Stimulated activated CD8-positive, alpha-beta memory T cell treated with anti-CD3 and anti-CD28 coated beads, Interleukin-4, amount 100 ng/mL, for 48 hours (primary cell): ENCODE measurements around the gene FBXO7.
"Not testable (repeated sequence)": the region's sequence is repeated elsewhere in the genome, so short reads cannot be mapped to it uniquely, and the experiment has no call there.

Experiments
- DNase-seq: peaks from one replicate; pipeline ENCODE4 v3.0.0-alpha.2; 2020

FBXO7 gene

DNA sequence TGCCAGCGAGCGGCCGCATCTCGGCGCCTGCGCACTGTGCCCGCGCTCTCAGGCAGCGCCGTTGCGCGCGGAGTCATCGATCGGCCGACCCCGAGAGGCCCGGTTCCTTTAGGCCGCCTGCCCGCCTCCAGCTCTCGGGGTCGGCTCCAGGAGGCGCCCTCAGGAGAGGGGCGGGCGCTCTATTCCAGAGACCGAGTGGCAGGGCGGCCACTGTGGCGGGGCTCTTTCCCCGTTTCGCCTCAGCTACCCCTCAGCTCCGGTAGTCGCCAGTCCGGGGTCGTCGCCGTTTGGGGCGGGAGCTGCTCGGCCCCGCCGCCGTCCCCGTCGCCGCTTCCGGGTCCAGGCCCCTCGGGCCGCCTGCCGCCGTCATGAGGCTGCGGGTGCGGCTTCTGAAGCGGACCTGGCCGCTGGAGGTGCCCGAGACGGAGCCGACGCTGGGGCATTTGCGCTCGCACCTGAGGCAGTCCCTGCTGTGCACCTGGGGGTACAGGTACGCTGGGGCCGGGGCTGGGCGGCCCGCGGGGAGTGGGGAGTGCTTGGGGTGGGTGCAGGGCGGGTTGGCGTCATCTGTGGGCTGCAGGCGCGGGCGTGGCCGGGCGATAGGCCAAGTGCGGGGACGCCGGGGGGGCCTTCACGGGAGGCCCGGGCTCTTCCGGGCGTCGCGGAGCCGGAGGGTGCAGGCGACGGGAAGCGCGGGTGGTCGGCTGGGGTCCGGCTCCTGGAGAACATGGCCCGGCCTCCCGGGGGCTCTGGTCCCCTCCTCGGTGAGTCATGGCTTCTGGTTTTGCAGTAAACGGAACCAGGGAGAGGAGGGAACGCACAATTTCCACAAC lies at the start of gene FBXO7:
Gene FBXO7 (plus strand): TSS at position 177 of the 833 bp plus-strand sequence. CDS start 192 bp downstream, at position 369.
- DNase-seq, result peak; percentile 88

DNA sequence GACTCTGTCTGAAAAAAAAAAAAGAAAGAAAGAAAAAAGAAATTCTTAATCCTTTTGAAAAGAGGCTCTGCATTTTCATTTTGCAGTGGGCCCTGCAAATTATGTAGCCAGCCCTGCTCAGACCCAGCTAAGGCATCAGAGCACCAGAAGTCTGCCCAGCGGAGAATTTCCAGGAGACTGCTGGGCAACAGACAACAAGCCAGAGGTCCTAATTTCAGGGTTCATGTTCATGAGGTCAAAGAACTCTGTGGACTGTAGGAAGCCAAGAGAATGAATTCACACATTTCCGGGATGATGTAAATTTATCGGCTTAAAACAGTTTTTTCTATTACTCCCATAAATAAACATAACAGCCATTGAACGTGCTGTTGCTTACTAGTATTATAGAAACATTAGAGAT lies 47.7 kb upstream of the FBXO7 start:
- no peak for DNase-seq

DNA sequence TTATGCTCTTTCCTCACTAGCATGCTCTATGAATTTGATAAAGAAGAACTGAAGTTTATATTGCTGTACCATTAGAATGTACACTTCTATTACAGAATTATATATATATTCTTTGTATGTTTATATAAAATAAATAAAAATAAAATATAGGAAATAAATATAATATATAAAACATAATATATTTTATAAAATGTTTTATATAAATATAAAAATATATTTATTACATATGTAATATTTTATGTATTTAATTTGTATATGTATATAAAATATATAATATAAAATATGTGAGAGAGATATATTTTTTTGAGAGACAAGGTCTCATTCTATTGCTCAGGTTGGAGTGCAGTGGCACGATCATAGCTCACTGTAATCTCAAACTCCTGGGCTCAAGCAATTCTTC lies 44.3 kb upstream of the FBXO7 start:
- no peak for DNase-seq

DNA sequence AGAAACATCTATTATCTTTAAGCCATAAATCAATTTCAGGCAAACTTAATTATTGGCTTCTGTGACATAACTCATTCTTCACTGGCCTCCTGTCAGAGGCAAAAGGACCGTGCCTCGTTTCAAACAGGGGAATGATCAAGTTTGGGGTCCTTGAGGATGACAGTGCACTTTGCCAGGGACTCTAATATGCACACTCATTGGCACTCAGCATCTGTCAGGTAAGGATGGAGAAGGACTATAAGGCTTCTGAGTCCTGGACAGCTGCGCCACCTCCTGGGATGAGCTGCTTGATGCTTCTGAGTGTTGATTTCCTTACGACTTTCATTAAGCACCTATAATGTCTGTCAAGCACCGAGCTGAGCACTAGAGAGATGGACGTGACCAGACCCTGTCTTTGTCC lies 30.5 kb upstream of the FBXO7 start:
- no peak for DNase-seq

DNA sequence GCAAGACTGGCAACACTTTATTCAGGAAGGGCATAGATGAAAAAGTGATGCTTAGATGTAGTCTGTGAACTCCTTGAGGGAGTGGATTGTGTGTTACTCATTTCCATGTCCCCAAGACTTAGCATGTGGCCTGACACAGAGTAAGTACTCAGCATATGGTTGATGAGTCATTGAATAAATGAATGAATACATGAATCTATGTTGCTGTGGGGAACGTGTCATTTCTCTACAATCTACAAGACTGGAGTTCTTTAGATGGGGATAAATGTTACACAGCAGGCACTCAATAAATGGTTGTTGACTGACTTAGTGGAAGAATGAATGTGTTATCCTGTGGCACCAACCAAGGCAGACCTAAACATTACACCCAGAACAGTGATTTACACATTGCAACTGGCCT lies 28.3 kb upstream of the FBXO7 start:
- DNase-seq, result no peak

DNA sequence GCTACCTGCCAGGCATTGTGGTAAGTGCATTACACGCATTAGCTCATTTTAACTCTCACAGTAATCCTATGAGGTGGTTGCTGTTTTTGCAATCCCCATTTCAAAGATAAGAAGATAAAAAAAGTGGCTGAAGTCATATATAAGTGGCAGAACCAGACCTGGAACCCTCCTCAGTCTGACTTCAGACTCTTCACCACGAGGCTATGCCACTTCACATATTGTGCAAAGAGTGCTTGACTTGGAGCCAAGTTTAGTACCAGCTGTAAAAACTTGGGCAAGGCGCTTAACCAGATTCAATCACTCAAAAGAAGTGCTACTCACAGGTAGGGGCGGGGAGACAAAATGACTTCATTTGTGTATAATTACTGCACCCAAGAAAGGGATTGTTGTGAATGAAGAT lies 25.6 kb upstream of the FBXO7 start:
- DNase-seq, result no peak

DNA sequence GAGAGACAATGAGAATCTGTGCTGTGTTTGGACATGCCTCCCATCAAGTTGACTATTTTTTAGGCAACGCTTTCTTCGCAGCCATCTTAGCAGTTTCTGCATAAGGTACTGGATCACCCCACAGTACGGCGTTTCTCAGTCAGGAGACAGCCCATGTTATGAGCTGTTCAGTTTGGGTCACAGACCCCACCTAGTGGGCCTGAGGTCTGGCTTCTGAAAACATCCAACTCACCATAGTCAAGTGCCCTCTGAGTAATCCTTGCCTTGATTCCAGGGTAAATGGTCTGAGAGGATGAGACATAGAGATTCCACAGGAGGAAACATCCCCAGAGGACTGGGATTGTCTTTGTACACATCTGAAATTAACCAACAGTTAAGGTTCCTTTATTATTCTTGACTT lies 17.6 kb upstream of the FBXO7 start:
- DNase-seq, result no peak

DNA sequence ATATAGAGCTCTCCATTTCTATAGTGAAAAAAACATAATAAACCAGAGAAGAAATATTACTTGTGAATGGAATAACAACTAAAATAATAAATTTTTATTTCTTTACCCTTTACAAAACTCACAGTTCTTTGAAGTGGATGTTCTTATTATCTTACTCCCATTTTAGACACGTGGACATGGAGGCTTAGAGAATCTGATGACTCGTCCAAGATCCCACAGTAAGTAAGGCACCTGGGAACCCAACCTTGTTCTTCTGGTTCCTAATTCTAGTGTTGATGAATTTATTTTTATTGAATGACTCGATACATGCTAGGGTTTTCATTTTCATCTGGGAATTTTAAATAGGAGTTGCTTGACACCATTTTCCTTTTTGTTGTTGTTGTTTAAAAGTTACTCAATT lies 12.2 kb upstream of the FBXO7 start:
- DNase-seq, result no peak

DNA sequence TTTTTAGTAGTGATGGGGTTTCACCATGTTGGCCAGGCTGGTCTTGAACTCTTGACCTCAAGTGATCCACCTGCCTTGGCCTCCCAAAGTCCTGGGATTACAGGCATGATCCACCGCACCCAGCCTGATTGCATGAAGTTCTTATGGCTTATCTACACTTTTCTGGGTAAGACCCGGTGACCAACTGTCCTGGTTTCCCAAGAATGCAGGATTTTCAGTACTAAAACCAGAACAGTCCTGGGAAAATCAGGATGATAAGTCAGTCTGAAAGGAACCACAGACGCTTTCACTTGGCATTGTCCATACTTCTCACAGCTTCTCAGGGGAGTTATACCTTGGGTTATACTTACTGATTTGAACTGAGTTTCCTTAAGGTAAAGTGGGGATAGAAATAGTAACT lies 8.9 kb upstream of the FBXO7 start:
- no peak for DNase-seq

DNA sequence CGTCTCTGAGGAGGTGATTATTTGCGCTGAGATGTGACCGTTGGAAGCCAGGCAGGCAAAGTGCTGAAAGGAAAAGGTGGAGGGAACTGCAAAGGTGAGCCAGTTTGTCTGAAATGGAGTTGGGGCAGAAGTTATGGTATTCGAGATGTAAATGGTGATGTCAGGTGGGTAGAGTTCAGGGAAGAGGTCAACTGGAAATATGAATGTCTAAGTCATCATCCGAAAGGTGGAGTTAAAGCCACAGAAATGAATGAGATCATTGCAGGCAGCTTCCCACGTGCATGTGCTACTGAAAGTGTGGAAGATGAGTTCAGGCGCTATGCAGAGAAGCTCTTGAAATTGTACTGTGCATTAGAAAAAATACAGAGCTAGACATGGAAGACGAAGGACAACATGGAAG lies 8.1 kb upstream of the FBXO7 start:
- no peak for DNase-seq

DNA sequence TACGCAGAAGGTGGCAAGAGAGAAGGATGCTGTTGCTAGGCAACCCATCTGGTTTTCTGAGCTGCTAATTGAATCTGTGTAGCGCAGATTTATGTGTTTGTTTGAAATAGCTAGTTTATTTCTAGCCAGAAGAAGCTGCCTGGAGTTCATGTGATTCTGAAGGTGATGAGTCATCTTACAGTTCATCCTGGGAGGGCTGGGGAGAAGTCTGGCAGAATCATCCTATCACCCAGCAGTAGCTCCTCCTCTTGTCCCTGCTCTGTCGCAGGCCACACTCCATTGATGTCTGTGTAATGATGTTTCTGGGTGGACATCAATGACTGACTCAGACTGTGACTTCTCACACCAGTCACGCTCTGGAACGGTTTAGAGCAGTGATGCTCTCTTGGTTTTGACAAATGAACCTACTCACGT lies 4.8 kb upstream of the FBXO7 start:
- no peak for DNase-seq

DNA sequence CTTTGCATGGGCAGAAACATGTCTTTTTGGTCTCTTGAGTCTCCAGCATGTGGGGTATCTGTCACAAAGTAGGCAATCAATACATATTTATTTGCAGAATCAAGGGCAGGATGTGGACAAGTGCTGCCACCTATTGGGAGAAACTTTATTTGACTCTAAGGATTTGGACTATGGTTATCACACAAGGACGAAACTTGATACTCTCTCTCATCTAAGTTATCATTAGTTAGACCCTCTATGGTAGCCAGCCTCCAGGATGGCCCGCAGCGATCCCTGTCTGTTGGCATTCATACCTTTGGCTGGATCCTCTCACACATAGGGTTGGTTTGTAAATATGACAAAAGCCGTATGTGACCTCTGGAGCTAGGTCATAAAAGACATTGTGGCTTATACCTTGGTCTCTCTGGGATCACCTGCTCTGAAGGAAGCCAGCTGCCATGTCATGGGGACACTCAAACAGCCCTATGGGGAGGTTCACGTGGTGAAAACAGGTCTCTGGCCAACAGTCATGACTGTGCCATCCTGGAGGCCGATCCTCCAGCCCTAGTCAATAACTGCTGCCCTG lies 1.1 kb upstream of the FBXO7 start:
- DNase-seq, result peak; percentile 34

DNA sequence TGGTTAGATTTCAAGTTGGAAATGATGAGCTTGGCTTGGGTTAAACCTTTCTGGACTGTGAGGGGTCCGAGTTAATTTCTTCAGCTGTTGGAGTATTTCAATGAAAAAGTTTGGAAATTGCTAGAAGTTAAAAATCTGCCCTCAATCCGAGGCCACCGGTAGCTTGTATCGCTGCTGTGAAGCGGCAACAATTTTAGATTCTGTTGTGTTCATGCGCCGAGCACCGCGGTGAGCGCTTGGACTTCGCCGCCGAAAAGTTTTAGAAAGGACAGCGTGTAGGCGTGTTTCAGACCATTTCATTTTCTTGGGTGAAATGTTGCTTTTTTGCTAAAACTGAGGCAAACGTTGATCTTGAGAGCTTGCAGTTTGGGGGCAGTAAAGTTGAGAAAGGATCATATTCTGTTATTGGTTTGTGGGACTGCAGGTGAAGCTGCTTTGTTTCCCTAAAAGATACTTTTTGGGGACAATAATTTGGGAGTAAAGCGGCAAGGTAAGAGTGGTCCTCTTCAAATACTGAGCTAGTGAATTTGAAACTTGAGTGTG lies 928 bp downstream of the FBXO7 start:
- peak; percentile 46 for DNase-seq

DNA sequence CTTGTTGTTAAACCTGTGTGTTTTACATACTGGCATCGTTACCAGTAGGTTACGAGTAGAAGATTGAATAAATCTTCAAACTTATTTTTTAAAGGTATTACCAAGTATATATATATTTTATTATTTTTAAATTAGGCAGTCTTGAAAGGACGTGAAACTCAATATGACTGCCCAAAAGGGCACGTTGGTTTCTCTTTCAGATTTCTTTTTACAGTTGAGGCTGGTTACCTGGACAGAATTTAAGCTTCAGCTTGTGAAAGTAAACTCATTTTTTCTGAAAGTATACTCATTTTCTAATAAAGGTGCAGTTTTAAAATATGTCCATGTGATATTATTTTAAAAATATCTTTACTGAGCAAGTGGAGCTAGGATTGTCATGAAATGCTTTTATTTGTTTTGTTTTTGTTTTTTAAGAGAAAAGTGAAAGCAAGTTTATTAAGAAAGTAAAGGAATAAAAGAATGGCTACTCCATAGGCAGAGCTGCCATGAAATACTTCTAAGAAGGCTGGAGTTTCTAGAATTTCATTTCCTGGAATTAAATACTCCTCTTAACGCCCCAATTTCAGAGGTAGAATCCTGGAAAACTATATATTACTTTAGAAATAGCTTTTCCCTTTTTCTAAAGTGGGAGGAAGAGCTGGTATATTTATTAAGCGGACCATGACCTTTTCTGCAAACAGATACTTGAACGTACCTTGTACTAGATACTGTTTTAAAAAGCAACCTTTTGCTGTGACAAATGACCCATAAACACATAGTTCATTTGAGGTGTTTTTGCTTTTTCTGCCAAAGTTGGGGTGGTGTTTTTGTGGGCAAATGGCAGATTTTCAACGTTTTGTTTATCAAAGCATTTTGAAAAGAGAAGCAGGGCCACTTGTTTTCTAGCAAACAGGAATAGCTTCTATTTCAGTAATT lies 1.9 kb downstream of the FBXO7 start:
- DNase-seq, result no peak

DNA sequence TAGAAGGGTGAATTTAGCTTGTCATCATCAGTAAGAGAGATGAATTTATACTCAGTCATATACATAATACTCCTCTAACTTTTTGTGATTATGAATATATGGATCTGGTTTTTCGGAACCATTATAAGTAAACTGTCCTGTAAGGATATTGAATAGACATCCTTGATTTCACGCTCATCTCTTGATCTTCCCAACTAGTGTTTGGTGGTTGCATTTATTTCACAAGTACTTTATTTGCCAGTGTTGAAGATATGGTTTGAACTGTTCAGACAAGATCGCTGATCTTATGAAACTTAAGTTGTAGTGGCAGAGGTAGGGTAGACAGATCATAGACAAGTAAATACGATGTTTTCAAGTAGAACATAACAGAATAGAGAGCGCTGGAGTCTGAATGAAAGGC lies 3.0 kb downstream of the FBXO7 start:
- DNase-seq, result no peak

DNA sequence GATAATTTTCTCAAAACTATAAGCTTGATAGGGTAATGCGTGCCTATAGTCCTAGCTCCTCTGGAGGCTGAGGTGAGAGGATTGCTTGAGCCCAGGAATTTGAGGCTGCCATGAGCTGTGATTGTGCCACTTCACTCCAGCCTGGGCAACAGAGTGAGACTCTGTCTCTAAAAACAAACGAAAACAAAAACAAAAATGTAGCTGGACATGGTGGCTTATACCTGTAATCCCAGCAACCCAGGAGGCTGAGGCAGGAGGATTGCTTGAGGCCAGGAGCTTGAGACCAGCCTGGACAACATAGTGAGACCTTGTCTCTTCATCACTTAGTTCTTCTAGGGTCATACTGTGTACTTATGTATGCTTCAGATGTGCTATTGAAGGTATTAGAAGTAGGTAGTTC lies 3.9 kb downstream of the FBXO7 start:
- not testable (repeated sequence) for DNase-seq

DNA sequence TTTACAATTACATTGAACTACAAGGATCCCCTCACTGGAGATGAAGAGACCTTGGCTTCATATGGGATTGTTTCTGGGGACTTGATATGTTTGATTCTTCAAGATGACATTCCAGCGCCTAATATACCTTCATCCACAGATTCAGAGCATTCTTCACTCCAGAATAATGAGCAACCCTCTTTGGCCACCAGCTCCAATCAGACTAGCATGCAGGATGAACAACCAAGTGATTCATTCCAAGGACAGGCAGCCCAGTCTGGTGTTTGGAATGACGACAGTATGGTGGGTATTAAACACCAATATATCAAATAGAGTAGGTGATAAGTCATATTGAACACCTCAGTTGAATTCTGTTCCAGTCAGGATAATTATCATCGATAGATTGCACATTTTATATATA lies 4.4 kb downstream of the FBXO7 start:
- no peak for DNase-seq

DNA sequence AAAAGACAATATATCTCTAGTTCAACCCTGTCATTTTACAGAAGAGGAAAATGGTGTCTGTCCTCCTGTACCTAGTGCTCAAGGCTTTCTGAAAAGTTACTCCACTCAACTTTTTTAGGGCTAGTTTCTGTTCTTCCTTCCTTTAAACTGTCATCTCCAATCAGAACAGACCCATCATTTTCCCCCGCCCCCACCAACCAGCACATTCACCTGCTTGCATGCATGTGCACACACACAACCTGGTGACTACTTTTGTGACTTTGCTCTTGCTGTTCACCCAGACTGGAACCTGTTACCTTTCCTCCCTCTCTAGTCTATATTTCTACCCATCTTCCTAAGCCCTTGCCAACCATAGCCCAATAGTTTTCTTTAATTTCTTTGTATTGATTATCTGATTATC lies 5.6 kb downstream of the FBXO7 start:
- peak; percentile 43 for DNase-seq

DNA sequence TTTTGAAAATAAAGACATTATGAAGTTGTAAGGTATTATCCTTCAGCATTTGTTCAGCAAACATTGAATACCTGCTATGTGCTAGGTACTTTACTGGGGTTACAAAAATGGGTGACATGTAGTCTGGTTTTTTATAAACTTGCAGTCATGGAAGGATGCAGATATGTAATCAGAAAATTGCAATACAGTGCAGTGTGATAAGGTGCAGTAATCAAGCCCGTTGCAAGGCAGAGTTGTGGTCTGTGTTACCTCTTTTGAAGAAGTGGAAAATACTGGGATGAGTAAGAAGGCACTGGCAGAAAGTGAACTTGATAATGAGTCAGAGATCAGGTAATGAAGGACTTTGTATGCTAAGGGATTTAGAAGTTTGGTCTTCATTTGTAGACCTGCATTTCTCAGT lies 8.1 kb downstream of the FBXO7 start:
- DNase-seq, result peak; percentile 31

DNA sequence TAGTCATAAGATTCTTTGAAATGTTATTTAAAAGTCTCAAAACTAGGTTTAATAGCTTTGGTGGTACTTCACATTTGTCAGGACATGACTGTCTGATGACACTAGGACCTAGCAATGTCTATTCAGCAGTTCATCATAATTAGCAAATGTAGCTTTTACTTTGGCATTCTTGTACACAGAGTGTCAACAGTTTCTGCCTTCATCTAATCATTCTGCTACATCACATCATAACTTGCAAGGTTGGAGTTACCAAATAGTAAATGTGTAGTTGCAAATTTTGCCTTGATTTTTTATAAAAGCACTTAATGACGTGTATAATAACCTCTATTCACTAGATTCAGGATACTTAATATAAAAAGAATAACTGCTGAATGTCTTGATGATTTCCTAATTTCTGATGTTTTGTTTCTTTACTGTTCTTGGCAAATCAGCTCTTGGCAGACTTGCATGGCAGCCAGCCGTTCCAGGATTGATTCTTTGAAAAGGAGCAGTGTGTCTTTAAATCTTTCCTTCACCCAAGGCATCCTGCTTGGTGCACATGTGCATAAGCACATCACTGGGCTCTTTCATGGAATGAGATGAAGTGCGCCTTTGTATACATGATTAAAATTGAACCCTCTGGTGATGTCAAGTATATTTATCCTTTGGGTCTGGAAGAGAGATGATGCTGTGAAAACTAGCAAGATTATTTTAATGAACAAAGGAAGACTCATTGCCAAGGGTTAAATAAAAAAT lies 12.2 kb downstream of the FBXO7 start:
- DNase-seq, result no peak

DNA sequence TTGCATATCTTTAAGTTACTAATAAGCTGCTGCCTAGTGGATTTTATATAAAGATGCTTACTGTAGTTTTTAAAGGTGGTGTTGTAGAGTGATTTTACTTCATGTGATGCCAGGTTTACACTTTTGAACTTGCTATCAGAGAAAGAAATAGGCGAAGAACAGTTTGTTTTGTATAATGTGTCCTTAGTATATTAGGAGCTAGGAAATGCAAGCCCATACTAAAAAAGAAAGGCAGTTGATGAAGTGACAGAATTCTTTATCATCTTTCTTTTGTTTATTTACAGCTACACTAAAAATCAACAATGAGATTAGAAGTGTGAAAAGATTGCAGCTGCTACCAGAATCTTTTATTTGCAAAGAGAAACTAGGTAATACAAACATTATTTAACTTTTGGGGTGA lies 12.8 kb downstream of the FBXO7 start:
- DNase-seq, result no peak

DNA sequence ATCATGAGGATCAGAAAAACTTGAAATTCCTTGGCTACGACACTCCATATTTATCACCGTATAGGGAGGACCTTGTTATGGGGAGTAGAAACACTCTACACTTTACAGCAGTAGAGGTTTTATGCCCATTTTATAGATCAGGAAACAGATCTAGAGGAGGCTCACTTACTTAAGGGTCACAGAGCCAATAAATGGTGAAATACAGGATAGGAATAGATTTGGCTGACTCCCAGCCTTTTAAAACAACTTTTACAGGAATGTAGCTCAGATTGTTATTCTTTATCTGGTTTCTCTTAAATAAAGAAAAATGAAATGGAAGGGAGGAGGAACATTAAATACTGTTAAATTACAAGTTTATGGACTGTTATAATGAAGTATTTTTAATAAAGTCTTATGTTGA lies 14.8 kb downstream of the FBXO7 start:
- DNase-seq, result no peak

DNA sequence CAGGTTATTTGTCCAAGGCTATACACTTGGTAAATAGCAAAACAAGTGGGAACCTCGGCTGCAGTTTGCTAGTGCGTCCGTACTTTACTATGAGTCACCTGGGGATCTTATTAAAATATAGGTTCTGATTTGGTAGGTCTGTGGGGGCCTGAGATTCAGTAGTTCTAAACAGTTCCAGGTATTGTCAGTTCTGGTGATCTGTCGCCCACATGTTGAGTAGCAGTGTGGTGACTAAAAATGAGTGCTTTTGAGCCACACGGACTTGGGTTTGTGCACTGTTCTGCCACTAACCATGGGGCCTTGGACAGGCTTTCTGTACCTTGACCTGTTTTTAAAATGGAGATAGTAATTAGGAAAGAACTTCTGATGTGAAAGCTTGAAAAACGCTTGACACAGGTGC lies 15.7 kb downstream of the FBXO7 start:
- DNase-seq, result no peak
